Prostate gland (tissue), 2 donors: ENCODE results near the gene C1orf21. TPM values are rescaled to one million over a fixed set of nuclear protein-coding genes. Genes with fewer than 3 reads are reported as not detected.

Experiments
- DNase-seq: peaks from one replicate; pipeline ENCODE4 v3.0.0-alpha.2; 2019; ENCODE audit warnings: low spot score
- H3K27ac ChIP-seq, 2 donors: fragments of 200-600 bp; sonication (generic); 2 replicates each; pipeline ENCODE4 v1.5.1; 2017 to 2019
- H3K27me3 ChIP-seq: fragments of 200-600 bp; sonication (generic); replicated peaks from 2 replicates; pipeline ENCODE4 v1.5.1; 2019; ENCODE audit not compliant: insufficient read depth
- H3K36me3 ChIP-seq, 2 donors: fragments of 200-600 bp; sonication (generic); 1 replicate in 1 of 2; 2 replicates in 1 of 2; pipeline versions ENCODE4 v1.5.1 to v1.8.1; 2017 to 2019
- H3K4me1 ChIP-seq: fragments of 200-600 bp; sonication (generic); replicated peaks from 2 replicates; pipeline ENCODE4 v1.5.1; 2019
- H3K4me3 ChIP-seq, 2 donors: fragments of 200-600 bp; sonication (generic); 2 replicates each; pipeline ENCODE4 v1.5.1; 2017 to 2019
- H3K9me3 ChIP-seq: fragments of 200-600 bp; sonication (generic); 2 replicates; pipeline ENCODE4 v1.5.1; 2017
- CTCF ChIP-seq, 4 experiments: fragments of 200-600 bp in 2 of 4; fragments of 450-650 bp in 2 of 4; sonication (generic) in 2 of 4; IDR thresholded peaks; 1 replicate in 3 of 4; 2 replicates in 1 of 4; pipeline ENCODE4 v1.5.1; 2016 to 2019; ENCODE audit warnings: antibody characterized with exemption in 4 of 4, mild to moderate bottlenecking in 2 of 4, moderate library complexity in 2 of 4
- POLR2A ChIP-seq: fragments of 450-650 bp; IDR thresholded peaks from one replicate; pipeline ENCODE4 v1.6.1; 2016; ENCODE audit warnings: antibody characterized with exemption, mild to moderate bottlenecking
- POLR2AphosphoS5 ChIP-seq: sonication (generic); formaldehyde crosslinking; IDR thresholded peaks from one replicate; pipeline ENCODE4 v1.6.1; 2017; ENCODE audit warnings: antibody characterized with exemption
- WGBS: methylation state at CpG from one replicate; pipeline ENCODE4 v1.1.5; 2018; 5-methylcytosine and 5-hydroxymethylcytosine counted together
- intact Hi-C: fragments of 100-400 bp; cut with DNase I; formaldehyde crosslinking; loops from one replicate; pipeline ENCODE4 v1.14.2; 2022
- total RNA-seq, 2 donors: library from RNA; depleted of rRNA; stranded (reverse); fragments of >200 nt; gene quantifications; one replicate each; pipeline ENCODE4 v1.1.0, GENCODE V29; 2016

The C1orf21 gene
- total RNA-seq, 2 donors from 2014 or later, result 28.8 to 79.3 TPM

- Histone ChIP-seq H3K27me3 (no peaks in the 10 kb centered on the region), H3K4me3 (no peak overlapping the region), H3K4me1 (no peaks in the 10 kb centered on the region), H3K27ac (peak overlapping the region in 1 of 2 donors; percentile 37), H3K9me3 (no peaks in the 10 kb centered on the region), H3K36me3 (no peaks in the 10 kb centered on the region)
- intact Hi-C loops, result no loop called here
- WGBS, result 75% methylated on average over 5 of the region's 5 CpGs
- no peak for TF ChIP-seq POLR2AphosphoS5
- TF ChIP-seq CTCF (IDR thresholded peaks at IDR 0.05), result no peak
- no peak for TF ChIP-seq POLR2A
- no peak for DNase-seq
These were observed 84.9 kb downstream of the C1orf21 start for GRCh38 chr1:184471686-184472085.

GRCh38 chr1:184472136-184472535, 85.3 kb downstream of the C1orf21 start:
- H3K36me3 ChIP-seq, result no peaks in the 10 kb centered on the region

GRCh38 chr1:184473176-184473966, 86.5 kb downstream of the C1orf21 start:
- intact Hi-C loops, result no loop called here
- Histone ChIP-seq H3K36me3 (no peaks in the 10 kb centered on the region), H3K9me3 (no peaks in the 10 kb centered on the region), H3K4me1 (no peaks in the 10 kb centered on the region), H3K27ac (peak overlapping the region; percentile 29 to 48), H3K4me3 (peak overlapping the region in 1 of 2 donors; percentile 6), H3K27me3 (no peaks in the 10 kb centered on the region)
- DNase-seq, result no peak
- WGBS, result 34% methylated on average over 9 of the region's 9 CpGs
- no peak for TF ChIP-seq POLR2A
- no peak for TF ChIP-seq POLR2AphosphoS5
- TF ChIP-seq CTCF (IDR thresholded peaks at IDR 0.05), result no peak

More at GRCh38 chr1:184472136-184472535, 85.3 kb downstream of the C1orf21 start:
- Histone ChIP-seq H3K27ac (peak overlapping the region in 1 of 2 donors; percentile 37), H3K4me1 (no peaks in the 10 kb centered on the region), H3K9me3 (no peaks in the 10 kb centered on the region), H3K27me3 (no peaks in the 10 kb centered on the region), H3K4me3 (no peak overlapping the region)
- DNase-seq, result no peak
- intact Hi-C loops, result no loop called here
- 28% methylated on average over 2 of the region's 2 CpGs for WGBS
- no peak for TF ChIP-seq CTCF (IDR thresholded peaks at IDR 0.05)
- TF ChIP-seq POLR2AphosphoS5, result no peak
- TF ChIP-seq POLR2A, result no peak

- DNase-seq, result no peak
- intact Hi-C loops, result no loop called here
- WGBS, result 90% methylated on average over 2 of the region's 2 CpGs
These were observed 89.4 kb downstream of the C1orf21 start for GRCh38 chr1:184476187-184476586.

More at GRCh38 chr1:184476187-184476586, 89.4 kb downstream of the C1orf21 start:
- Histone ChIP-seq H3K27ac (no peak overlapping the region), H3K4me3 (no peak overlapping the region), H3K36me3 (no peaks in the 10 kb centered on the region), H3K4me1 (no peaks in the 10 kb centered on the region), H3K9me3 (no peaks in the 10 kb centered on the region), H3K27me3 (no peaks in the 10 kb centered on the region)
- no peak for TF ChIP-seq POLR2A
- no peak for TF ChIP-seq POLR2AphosphoS5
- no peak for TF ChIP-seq CTCF (IDR thresholded peaks at IDR 0.05)
